HG02798 (cell line): ENCODE results near the gene DGAT2.
"Not testable (repeated sequence)": the region's sequence is repeated elsewhere in the genome, so short reads cannot be mapped to it uniquely, and the experiment has no call there.

Source experiments
- ATAC-seq: cut with Tn5 transposase; IDR thresholded peaks from one replicate; pipeline ENCODE4 v1.9.1; 2021; ENCODE audit warnings: mild to moderate bottlenecking; ENCODE audit not compliant: unreplicated experiment, poor library complexity

Gene DGAT2

GRCh38 chr11:75748729-75749273 lies 19.8 kb upstream of the DGAT2 start:
- not testable (repeated sequence) for ATAC-seq

GRCh38 chr11:75754933-75755332 lies 13.6 kb upstream of the DGAT2 start:
- ATAC-seq = not testable (repeated sequence)

- no peak for ATAC-seq
Measured at GRCh38 chr11:75757651-75758050, 10.9 kb upstream of the DGAT2 start.

- no peak for ATAC-seq
Measured at GRCh38 chr11:75759832-75760231, 8.7 kb upstream of the DGAT2 start.

DNA sequence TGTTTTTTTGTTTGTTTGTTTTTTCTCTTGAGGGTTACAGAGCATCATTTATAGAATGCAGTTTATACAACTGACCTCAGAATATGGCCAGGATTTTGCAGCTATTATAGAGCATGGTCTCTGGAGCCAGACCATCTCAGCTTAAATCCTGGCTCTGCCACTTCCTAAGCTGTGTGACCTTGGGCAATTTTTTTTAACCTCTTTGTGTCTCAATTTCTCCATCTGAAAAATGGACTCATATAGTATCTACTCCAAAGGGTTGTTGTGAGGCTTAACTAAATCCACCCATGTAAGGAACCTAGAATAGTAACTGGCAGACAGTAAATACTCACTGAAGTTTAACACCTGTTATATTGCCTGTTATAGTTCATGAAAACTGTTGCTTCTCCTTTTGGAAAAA lies 8.3 kb upstream of the DGAT2 start:
- ATAC-seq = no peak

DNA sequence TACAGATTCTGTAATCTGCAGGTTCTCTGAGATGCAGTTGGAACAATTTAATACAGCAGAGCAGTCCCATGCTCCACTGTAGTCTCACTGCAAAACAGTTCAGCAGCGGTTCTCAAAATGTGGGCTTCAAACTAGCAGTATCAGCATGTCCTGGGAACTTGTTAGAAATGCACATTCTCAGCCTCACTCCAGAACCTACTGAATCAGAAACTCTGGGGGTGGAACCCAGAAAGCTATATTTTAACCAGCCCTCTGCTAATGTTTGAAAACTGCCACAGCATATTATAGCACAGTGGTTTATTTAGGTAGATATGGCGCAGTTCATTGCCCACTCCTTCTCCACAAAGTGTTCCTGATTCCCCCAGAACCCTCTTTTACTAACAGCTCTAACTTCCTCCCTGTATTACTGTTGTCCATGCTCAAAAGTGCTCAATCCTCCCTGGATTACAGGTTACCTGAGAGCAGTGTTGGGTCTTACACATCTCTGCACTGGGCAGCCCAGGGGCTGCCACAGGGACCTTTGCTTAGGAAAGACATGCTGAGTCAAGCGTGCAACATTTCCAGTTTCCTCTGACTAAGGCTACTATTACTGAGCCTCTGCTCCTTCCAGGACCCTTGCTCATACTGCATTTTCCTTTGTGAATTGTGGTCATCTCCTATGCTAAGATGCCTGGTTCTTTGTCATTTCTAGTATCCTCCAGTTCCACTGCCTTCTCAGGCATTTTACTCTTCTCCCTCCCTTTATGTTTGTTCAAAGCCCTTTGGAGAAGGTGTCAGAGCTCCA lies 7.7 kb upstream of the DGAT2 start:
- no peak for ATAC-seq

DNA sequence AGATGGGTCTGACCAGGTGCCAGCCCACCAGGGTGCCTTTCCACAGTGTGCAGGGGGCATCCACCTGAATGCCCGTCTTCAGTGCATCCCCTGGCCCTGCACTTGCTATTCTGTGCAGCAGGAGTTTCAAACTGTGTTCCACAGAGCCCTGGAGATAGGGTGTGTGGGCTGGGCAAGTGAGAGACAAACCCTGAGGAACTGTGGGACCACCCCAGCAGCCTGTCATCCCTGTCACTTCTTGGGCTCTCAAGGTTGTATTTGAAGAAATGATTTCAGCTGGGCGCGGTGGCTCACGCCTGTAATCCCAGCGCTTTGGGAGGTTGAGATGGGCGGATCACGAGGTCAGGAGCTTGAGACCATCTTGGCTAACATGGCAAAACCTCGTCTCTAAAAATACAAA lies 6.4 kb upstream of the DGAT2 start:
- no peak for ATAC-seq

GRCh38 chr11:75762885-75763284 lies 5.7 kb upstream of the DGAT2 start:
- no peak for ATAC-seq

DNA sequence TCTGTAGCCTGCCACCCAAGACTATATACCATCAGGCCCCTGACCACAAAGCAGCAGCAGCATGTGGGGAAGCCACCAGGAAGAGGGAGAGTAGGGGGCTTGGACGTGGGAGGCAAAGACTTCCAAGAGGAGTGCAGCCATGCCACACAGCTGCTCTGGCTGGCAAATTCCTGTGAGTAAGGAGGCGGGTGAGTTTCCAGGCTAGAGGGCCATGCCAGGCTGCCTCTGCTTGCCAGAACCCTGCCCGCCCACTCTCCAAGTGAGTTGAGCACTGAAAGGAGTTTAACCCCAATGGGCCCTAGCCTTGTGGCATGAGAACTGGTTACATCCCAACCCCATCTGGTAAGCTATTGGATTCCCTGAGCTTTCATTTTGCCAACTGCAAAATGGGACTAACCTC lies 4.7 kb upstream of the DGAT2 start:
- ATAC-seq = no peak

DNA sequence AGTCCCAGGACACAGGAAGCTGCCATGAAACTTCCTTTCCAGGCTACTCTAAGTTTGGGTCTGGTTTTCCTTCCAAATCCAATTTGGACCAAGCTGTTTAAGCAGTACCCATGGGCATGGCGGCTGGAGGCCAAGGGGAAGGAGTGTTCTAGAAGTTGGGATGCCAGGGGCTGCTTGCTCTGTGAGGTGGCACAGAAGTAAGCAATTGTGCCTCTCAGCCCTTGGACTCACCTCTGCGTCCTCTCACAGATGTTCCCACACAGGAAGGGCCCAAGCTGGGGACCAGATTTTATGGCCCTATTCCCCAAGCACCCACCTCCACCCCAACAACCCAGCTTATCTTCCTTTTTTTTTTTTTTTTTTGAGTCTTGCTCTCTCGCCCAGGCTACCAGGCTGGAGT lies 3.5 kb upstream of the DGAT2 start:
- ATAC-seq = no peak

GRCh38 chr11:75766443-75767227 lies 1.9 kb upstream of the DGAT2 start:
- no peak for ATAC-seq

DNA sequence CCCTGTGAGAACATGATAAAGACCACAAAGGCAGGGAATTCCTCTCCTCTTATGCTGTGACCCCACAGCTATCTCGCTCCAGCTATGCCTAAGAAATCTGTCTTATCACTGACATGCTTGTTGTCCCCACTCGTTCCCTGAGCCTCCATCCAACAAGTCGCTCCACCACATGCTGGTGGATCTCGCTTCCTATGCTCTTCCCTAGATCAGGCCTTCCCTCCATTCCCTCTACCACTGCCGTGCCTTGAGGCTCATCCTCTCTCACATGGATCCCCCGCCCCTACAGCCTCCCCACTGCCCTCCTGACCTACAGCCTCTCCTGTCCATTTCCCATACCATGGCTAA lies 1.4 kb upstream of the DGAT2 start:
- no peak for ATAC-seq

DNA sequence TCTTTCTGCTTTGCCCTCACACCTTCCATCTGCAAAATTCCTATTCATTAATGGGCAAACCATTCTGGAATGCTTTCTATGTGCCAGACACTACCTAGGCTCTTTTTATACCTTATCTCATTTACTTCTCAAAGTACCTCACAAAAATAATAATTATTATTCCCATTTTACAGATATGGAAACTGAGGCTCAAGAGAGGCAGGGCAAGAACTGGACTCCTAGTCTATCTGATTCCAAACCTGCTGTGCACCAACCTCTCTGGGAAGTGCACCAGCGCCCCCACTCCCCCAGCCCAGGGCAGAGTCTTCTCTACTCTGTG lies 826 bp upstream of the DGAT2 start:
- ATAC-seq = no peak

DNA sequence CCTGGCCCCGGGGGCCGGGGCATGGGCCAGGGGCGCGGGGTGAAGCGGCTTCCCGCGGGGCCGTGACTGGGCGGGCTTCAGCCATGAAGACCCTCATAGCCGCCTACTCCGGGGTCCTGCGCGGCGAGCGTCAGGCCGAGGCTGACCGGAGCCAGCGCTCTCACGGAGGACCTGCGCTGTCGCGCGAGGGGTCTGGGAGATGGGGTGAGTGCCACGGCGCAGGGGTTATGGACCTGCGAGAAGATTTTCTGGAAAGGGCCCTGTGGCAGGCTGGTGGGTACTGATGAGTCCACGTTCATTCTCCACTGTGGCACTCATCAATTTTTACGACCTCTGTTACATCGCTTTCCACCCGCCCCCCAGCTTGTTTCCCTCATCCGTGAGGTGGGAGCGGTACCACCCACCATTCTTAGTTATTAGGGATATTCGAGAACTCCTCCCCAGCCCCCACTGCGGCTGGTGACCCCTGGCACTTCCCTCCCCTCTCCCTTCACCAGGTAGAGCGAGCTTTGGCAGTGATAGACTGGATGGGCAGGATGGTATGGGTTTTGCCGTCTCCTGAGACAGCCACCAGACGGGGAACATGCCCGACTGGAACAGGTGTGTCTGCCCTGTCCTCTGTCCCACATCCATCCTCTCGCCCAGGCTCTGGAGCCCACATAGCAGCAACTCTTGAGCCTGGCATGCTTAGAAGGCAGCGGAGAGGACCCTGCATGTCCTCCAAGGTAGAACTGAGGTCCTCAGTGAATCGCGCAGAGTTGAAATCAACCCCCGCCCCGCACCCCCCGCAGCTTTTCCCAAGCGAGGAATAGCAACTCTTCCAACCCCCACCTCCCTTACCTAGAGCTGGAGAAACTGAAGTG lies 562 bp downstream of the DGAT2 start:
- ATAC-seq = no peak

DNA sequence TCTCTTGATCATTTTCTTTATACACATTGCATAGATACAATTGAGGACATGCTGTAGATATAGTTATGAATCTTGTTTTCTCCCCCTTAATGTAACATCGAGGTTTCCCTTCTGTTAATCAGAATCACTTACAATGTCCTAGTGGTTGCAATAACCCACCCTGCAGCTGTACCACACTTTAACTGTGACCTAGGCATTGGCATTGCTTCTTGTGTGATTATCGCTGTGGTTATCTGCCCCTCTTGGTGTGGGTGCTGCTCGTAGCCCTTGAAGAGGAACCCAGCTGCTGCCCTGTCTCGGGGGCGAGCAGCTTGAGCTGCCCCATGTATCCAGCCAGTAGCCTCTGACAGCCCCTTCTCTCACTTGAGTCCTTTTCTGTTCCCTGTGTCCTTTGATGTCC lies 1.5 kb downstream of the DGAT2 start:
- no peak for ATAC-seq

DNA sequence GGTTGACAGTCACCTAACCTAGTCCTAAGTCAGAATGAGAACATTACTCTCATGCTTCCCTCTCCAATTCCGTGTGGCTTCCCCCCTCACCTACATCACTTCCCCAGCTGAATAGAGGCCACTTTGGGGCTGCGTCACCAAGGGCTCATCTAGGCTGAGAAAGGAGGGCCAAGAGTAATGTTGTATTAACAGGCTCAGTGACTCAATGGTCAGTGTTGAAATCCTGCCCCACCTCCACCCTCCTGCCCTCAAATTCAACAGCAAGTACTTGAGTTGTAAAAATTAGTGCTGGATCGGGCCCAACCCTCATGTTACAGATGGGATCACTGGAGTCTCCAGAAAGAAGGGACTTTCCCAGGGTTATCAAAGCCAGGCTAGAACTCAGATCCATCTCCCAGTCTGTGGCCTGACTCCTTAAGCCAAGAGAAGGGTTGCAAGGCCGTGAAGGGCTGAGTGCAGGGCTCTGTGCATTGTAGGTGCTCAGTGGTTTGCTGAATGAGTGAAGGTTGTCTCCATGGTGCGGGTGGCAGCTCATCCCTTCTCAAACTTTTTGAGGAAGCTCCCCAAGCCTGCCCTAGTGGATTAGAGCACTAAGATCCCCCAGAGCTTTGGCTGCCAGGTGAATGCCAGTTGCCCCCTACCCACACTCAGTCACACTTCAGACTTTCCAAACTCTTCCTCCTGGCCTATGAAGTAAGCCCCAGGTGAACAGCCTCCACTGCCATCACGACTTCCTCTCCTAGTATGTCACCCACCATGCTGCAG lies 3.2 kb downstream of the DGAT2 start:
- ATAC-seq = no peak

DNA sequence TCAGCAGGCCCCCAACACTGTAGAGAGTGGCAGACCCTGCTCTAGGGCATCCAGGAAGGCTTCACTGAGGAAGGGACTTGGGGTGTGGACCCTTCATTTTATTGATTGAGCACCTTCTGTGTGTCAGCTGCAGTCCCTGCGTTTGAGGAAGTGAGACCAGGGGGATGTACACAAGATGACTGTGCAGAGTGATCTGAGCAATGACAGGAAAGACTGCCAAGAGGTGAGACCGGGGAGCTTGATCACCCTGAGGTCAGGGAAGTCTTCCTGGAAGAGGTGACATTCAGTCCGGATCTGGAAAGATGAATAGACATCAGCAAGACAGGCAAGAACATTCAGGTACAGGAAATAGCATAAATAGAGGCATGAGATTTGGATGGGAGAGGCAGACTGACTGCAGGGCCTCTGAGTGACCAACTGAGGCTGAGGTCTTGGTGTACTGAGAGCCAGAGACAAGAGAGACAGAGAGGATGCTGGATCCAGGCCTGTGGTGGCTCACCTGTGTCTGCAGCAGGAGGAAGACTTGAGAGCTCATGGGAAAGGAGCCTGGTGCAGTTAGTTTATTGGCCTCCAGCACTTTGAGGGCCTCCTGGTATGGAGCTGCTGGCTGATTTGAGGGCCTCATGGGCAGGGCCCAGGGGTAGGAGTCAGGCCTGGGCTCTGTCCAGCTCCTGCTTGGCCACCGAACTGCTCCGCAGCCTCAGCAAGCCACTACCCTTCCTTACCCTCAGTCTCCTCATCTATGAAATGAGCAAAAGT lies 5.2 kb downstream of the DGAT2 start:
- peak; percentile 76 for ATAC-seq

- ATAC-seq = no peak
Measured at GRCh38 chr11:75775056-75775455, 6.5 kb downstream of the DGAT2 start.

GRCh38 chr11:75776546-75776945 lies 8.0 kb downstream of the DGAT2 start:
- no peak for ATAC-seq
